CD4-positive, CD25-positive, alpha-beta regulatory T cell (primary cell): ENCODE data around the gene CTNNA1. TPM values are rescaled to one million over a fixed set of nuclear protein-coding genes. Genes with fewer than 3 reads are reported as not detected.

Experiments
- ATAC-seq, 2 donors: fragments of 150-1000 bp; cut with Tn5 transposase; one replicate each; pipeline ENCODE4 v1.10.0; 2021; ENCODE audit warnings: low read depth in 2 of 2, moderate number of reproducible peaks in 2 of 2, moderate library complexity in 1 of 2
- DNase-seq, 3 donors: peaks; one replicate each; pipeline versions ENCODE4 v3.0.0 to v3.0.0-alpha.2; 2012 to 2022; ENCODE audit warnings: mixed read lengths in 1 of 3
- H3K27ac ChIP-seq: one replicate; pipeline ENCODE4 v1.7.0; 2013; ENCODE audit warnings: mild to moderate bottlenecking, low read length; ENCODE audit not compliant: insufficient read depth, poor library complexity, severe bottlenecking
- H3K27me3 ChIP-seq: one replicate; pipeline ENCODE4 v1.7.0; 2013; ENCODE audit warnings: low read length; ENCODE audit not compliant: control insufficient read depth, insufficient read depth
- H3K36me3 ChIP-seq: one replicate; pipeline ENCODE4 v1.7.0; 2013; ENCODE audit warnings: mild to moderate bottlenecking, low read length, moderate library complexity; ENCODE audit not compliant: control insufficient read depth, insufficient read depth
- H3K4me1 ChIP-seq: 2 replicates; pipeline ENCODE4 v1.7.0; 2013; ENCODE audit warnings: mild to moderate bottlenecking, low read length; ENCODE audit not compliant: insufficient read depth, control insufficient read depth, poor library complexity, severe bottlenecking
- H3K4me3 ChIP-seq: one replicate; pipeline ENCODE4 v1.7.0; 2013; ENCODE audit warnings: low read depth, mild to moderate bottlenecking, low read length, moderate library complexity
- H3K9me3 ChIP-seq, 2 experiments: 1 replicate in 1 of 2; 2 replicates in 1 of 2; pipeline ENCODE4 v1.7.0; 2013; ENCODE audit warnings: low read length in 2 of 2, mild to moderate bottlenecking in 1 of 2, moderate library complexity in 1 of 2; ENCODE audit not compliant: control insufficient read depth in 2 of 2
- H3K27ac Mint-ChIP-seq, 3 donors: one replicate each; pipeline ENCODE4 v1.8.0; 2020 to 2022; ENCODE audit warnings: mild to moderate bottlenecking in 3 of 3, mixed read lengths in 3 of 3, moderate library complexity in 2 of 3
- H3K27me3 Mint-ChIP-seq: one replicate; pipeline ENCODE4 v1.8.0; 2022; ENCODE audit warnings: mild to moderate bottlenecking, mixed read lengths
- H3K36me3 Mint-ChIP-seq: one replicate; pipeline ENCODE4 v1.8.0; 2020; ENCODE audit warnings: mixed read lengths
- H3K4me1 Mint-ChIP-seq, 4 donors: one replicate each; pipeline ENCODE4 v1.8.0; 2020 to 2022; ENCODE audit warnings: mixed read lengths in 4 of 4, mild to moderate bottlenecking in 1 of 4
- H3K4me3 Mint-ChIP-seq, 4 donors: one replicate each; pipeline ENCODE4 v1.8.0; 2020 to 2022; ENCODE audit warnings: mild to moderate bottlenecking in 4 of 4, mixed read lengths in 4 of 4, moderate library complexity in 3 of 4
- H3K9me3 Mint-ChIP-seq, 7 donors: one replicate each; pipeline ENCODE4 v1.8.0; 2020 to 2022; ENCODE audit warnings: mixed read lengths in 7 of 7, mild to moderate bottlenecking in 3 of 7, moderate library complexity in 2 of 7
- polyA plus RNA-seq, 4 donors: library from polyadenylated mRNA; unstranded; fragments of 300-500 nt; fragmentation: Illumina TruSeq; gene quantifications; one replicate each; pipeline ENCODE4 v1.2.3, GENCODE V29; 2021
- total RNA-seq: library from RNA; stranded (reverse); gene quantifications from one replicate; pipeline ENCODE4 v1.2.3, GENCODE V29; 2022

CTNNA1 gene
- total and polyA plus RNA-seq, 5 donors from 2014 or later: 8.9 to 48.6 (median 13.5) TPM

DNA sequence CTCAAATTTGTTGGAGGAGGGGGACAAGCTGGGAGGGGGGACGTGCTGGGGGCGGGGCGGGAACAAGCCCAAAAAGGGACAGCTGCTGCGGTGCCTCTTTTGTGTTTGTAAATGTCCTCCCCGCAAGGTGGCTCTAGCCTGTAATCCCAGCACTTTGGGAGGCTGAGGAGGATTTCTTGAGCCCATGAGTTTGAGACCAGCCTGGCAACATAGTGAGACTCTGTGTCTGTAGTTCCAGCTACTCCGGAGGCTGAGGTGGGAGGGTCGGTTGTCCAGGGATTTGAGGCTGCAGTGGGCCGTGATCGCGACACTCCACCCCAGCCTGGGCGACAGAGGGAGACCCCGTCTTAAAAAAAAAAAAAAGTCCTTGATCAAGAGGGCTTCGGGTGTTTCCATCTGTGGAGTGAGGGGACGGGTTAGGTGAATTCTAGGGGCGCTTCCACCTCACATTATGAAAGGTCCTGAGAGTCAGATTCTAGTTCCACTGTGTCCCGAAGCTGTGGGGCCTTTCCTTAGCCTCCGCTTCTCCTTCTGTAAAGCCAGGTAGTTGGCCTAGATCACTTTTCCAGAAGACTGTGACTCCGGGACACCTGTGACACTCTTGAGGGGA is 779 bp upstream of the CTNNA1 start:
- Histone ChIP-seq H3K36me3 (no peaks in the 10 kb centered on the region), H3K4me1 (peaks cover 21% of the 10 kb centered on the region), H3K27ac (no peak overlapping the region), H3K9me3 (no peaks in the 10 kb centered on the region), H3K27me3 (no peaks in the 10 kb centered on the region), H3K4me3 (no peak overlapping the region)
- peaks cover 14 to 38% (median 25%) of the 10 kb centered on the region in 4 donors for H3K4me1 Mint-ChIP-seq
- DNase-seq (peak in 1 of 3 donors; percentile 16), ATAC-seq (no peak)
- peaks cover 5% of the 10 kb centered on the region for H3K36me3 Mint-ChIP-seq
- peaks cover 21% of the 10 kb centered on the region for H3K27me3 Mint-ChIP-seq
- peak overlapping the region; percentile 74 to 92 (median 87) for H3K4me3 Mint-ChIP-seq
- H3K27ac Mint-ChIP-seq: peak overlapping the region; percentile 61 to 78 (median 65)
- H3K9me3 Mint-ChIP-seq: peaks cover 0 to 9% (median 0%) of the 10 kb centered on the region in 7 donors

DNA sequence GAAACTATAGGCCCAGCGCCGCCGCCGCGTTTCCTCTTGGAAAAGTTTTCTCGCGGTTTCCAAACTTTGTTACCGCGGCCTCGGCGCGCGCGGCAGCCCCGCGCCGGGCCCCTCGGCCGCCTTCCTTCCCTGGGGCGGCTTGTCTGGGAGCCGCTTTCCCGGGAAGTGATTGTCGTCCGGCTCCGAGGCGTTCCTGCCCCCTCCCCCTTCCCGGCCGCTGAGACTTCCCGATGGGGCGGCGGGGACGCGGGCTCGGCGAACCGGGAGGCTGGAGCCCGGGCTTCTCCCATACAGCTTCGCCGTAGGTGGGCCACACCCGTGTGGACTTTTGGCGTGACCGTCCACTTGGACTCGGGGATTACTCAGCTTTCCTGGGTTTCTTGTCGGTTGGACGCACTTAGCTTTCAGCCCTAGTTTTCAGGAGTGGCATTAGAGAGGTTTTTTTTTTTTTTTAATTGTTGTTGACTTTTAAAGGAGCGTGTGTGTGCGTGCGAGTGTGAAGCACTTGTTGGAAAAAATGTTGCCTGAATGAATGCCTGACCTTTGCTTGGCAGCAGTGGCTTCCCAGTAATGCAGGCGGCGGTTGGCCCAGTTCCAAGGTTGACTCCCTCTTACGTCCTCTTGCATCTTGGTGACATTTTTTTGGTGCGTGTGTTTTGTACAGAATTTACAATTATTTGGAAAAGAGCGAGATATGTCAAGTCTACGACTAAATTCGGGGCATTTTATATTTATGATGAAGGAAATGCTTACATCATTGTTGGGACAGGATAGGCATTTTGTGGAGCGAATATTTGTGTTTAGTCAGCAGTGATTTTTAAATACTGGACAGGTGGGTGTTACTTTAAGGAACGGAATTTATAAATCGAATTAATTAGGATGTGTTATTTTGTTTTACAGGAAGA is 821 bp downstream of the CTNNA1 start:
- Mint-ChIP-seq H3K27me3 (peaks cover 21% of the 10 kb centered on the region), H3K9me3 (peaks cover 0 to 15% (median 0%) of the 10 kb centered on the region in 7 donors), H3K36me3 (peaks cover 9% of the 10 kb centered on the region), H3K4me3 (peak overlapping the region; percentile 69 to 90 (median 82)), H3K27ac (peak overlapping the region in 1 of 3 donors; percentile 8), H3K4me1 (peaks cover 14 to 42% (median 27%) of the 10 kb centered on the region in 4 donors)
- Histone ChIP-seq H3K36me3 (no peaks in the 10 kb centered on the region), H3K4me3 (peak overlapping the region; percentile 71), H3K27me3 (no peaks in the 10 kb centered on the region), H3K4me1 (peaks cover 21% of the 10 kb centered on the region), H3K27ac (no peak overlapping the region), H3K9me3 (no peaks in the 10 kb centered on the region)
- ATAC-seq: no peak
- DNase-seq: peak in 2 of 3 donors; percentile 13 to 34

- Mint-ChIP-seq H3K27me3 (peaks cover 21% of the 10 kb centered on the region), H3K4me1 (peaks cover 14 to 42% (median 27%) of the 10 kb centered on the region in 4 donors), H3K9me3 (peaks cover 0 to 15% (median 0%) of the 10 kb centered on the region in 7 donors), H3K27ac (no peak overlapping the region), H3K36me3 (peaks cover 9% of the 10 kb centered on the region), H3K4me3 (peak overlapping the region; percentile 69 to 90 (median 82))
- H3K27me3 ChIP-seq: no peaks in the 10 kb centered on the region
- no peaks in the 10 kb centered on the region for H3K36me3 ChIP-seq
- DNase-seq (no peak), ATAC-seq (no peak)
- peak overlapping the region; percentile 71 for H3K4me3 ChIP-seq
- peaks cover 21% of the 10 kb centered on the region for H3K4me1 ChIP-seq
- no peak overlapping the region for H3K27ac ChIP-seq
- H3K9me3 ChIP-seq: no peaks in the 10 kb centered on the region
Measured at GRCh38 chr5:138754699-138755057, 1.5 kb downstream of the CTNNA1 start.

- Histone ChIP-seq H3K9me3 (no peaks in the 10 kb centered on the region), H3K27ac (no peak overlapping the region), H3K4me1 (peaks cover 21% of the 10 kb centered on the region), H3K36me3 (no peaks in the 10 kb centered on the region), H3K27me3 (no peaks in the 10 kb centered on the region), H3K4me3 (no peak overlapping the region)
- H3K4me3 Mint-ChIP-seq: peak overlapping the region; percentile 63 to 90 (median 78)
- ATAC-seq (no peak), DNase-seq (no peak)
- no peak overlapping the region for H3K27ac Mint-ChIP-seq
- peaks cover 14 to 42% (median 27%) of the 10 kb centered on the region in 4 donors for H3K4me1 Mint-ChIP-seq
- peaks cover 9% of the 10 kb centered on the region for H3K36me3 Mint-ChIP-seq
- peaks cover 0 to 15% (median 0%) of the 10 kb centered on the region in 7 donors for H3K9me3 Mint-ChIP-seq
- H3K27me3 Mint-ChIP-seq: peaks cover 21% of the 10 kb centered on the region
Measured at GRCh38 chr5:138755084-138755748, 2.0 kb downstream of the CTNNA1 start.

DNA sequence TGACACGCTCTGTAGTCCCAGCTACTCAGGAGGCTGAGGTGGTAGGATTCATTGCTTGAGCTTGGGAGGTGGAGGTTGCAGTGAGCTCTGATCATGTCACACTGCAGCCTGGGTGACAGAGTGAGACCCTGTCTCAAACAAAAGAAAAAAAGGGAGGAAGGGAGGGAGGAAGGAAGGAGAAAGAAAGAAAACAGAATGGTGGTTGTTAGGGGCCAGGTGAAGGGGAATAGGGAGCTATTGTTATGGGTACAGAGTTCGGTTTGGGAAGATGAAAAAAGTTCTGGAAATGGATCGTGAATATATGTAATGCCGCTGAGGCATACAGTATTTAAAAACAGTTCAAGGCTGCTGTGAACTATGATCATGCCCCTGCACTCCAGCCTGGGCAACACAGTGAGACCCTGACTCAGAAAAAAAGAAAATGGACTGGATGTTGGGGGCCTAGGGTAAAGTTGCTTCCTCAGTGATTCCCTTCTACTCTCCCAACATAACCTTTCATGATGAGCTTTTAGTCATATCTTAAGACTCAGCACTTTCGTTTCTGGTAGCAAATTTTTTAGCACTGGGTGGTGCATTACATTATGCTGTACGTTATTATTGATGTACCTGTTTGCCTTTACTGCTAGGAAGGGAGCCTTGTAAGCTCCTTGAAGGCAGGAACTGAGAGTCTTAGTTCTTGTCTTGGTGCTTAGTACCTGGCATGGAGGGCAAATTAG is 4.0 kb downstream of the CTNNA1 start:
- peaks cover 12% of the 10 kb centered on the region for H3K27me3 Mint-ChIP-seq
- peaks cover 0 to 15% (median 0%) of the 10 kb centered on the region in 7 donors for H3K9me3 Mint-ChIP-seq
- no peak for ATAC-seq

GRCh38 chr5:138760448-138761110 is 7.4 kb downstream of the CTNNA1 start:
- Histone ChIP-seq H3K4me3 (no peak overlapping the region), H3K36me3 (no peaks in the 10 kb centered on the region), H3K27me3 (no peaks in the 10 kb centered on the region), H3K27ac (no peak overlapping the region), H3K4me1 (peaks cover 7% of the 10 kb centered on the region), H3K9me3 (no peaks in the 10 kb centered on the region)
- Mint-ChIP-seq H3K9me3 (peaks cover 0 to 15% (median 0%) of the 10 kb centered on the region in 7 donors), H3K36me3 (peaks cover 9% of the 10 kb centered on the region), H3K4me1 (peaks cover 0 to 35% (median 19%) of the 10 kb centered on the region in 4 donors), H3K4me3 (peak overlapping the region in 1 of 4 donors; percentile 0), H3K27ac (peak overlapping the region in 1 of 3 donors; percentile 47), H3K27me3 (peaks cover under 1% of the 10 kb centered on the region)
- ATAC-seq: no peak
- DNase-seq: no peak

More for the DNA sequence above, 4.0 kb downstream of the CTNNA1 start:
- H3K4me3 ChIP-seq: no peak overlapping the region
- DNase-seq: no peak
- peaks cover 9% of the 10 kb centered on the region for H3K36me3 Mint-ChIP-seq
- H3K4me1 ChIP-seq: peaks cover 28% of the 10 kb centered on the region
- H3K27ac Mint-ChIP-seq: peak overlapping the region in 1 of 3 donors; percentile 33
- H3K9me3 ChIP-seq: no peaks in the 10 kb centered on the region
- H3K4me3 Mint-ChIP-seq: peak overlapping the region in 2 of 4 donors; percentile 15 to 26
- no peak overlapping the region for H3K27ac ChIP-seq
- no peaks in the 10 kb centered on the region for H3K27me3 ChIP-seq
- H3K4me1 Mint-ChIP-seq: peaks cover 14 to 57% (median 33%) of the 10 kb centered on the region in 4 donors
- H3K36me3 ChIP-seq: no peaks in the 10 kb centered on the region
